ENCODE results near the gene NR1H4. TPM values are rescaled to one million over a fixed set of nuclear protein-coding genes. Genes with fewer than 3 reads are reported as not detected.
A peak's percentile ranks its signal among the peaks of the same experiment; 100 is the strongest.
"Not testable (repeated sequence)": the region's sequence is repeated elsewhere in the genome, so short reads cannot be mapped to it uniquely, and the experiment has no call there.

Gene NR1H4
- total RNA-seq: not detected
- not detected for polyA plus RNA-seq
- long read RNA-seq, donor 1: 0 reads
- long read RNA-seq, donor 2: 0 reads
- long read RNA-seq, donor 3: 0 reads

DNA sequence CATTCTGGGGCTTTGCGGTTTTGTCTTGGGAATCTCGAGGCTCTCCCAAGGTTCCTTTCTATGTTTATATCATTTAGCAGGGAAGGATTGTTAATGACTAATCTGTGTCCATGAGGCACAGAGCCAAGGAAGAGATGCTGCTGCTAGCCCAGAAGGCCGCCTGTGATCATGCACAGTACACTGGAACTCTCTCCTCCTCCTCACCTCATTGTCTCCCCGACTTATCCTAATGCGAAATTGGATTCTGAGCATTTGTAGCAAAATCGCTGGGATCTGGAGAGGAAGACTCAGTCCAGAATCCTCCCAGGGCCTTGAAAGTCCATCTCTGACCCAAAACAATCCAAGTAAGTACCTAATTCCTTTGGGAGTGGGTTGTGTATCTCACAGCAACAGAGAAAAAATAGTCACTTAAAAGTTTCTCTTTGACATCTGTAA is at the start of gene NR1H4:
NR1H4 (plus strand) TSS at position 151 of the 435 bp plus-strand sequence. CDS start 19,458 bp downstream, outside the sequence.
- Histone ChIP-seq H3K36me3 (no peaks in the 10 kb centered on the region), H3K4me3 (no peak within 1 kb of the TSS), H3K9me3 (no peaks in the 10 kb centered on the region), H3K27ac (no peak within 1 kb of the TSS), H3K27me3 (peaks cover 0 to 13% (median 0%) of the 10 kb centered on the region in 9 donors), H3K4me1 (no peaks in the 10 kb centered on the region)
- ATAC-seq: no peak
- intact Hi-C loops (cut with DNase I): no loop called here
- TF ChIP-seq CTCF (IDR thresholded peaks at IDR 0.05): no peak
- TF ChIP-seq POLR2A (IDR thresholded peaks at IDR 0.05): no peak
- DNase-seq: no peak
- WGBS, 4 donors: 58 to 74% (median 67%) methylated on average over 6 of the region's 6 CpGs

DNA sequence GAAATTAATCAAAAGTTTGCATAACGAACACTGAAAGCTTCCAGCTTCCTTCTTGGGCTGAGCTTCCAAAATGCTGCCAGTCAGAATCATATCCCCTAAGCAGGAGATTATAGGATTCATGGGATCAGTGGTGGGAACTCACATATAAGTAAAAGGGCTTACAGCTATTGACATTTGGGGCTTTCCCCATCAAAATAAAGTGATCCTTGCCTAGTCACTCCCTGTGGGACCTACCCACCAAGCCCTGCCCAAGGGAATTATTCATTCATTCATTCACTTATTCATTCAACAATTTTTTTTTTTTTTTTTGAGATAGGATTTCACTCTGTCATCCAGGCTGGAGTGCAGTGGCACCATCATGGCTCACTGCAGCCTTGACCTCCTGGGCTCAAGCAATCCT is 47.5 kb upstream of the NR1H4 start:
- intact Hi-C loops (cut with DNase I): no loop called here
- TF ChIP-seq POLR2A (IDR thresholded peaks at IDR 0.05) (no peak), CTCF (IDR thresholded peaks at IDR 0.05) (no peak)
- Histone ChIP-seq H3K27me3 (no peaks in the 10 kb centered on the region), H3K36me3 (no peaks in the 10 kb centered on the region), H3K4me1 (no peaks in the 10 kb centered on the region), H3K9me3 (peaks cover 0 to 21% (median 3%) of the 10 kb centered on the region in 12 donors), H3K4me3 (no peak overlapping the region), H3K27ac (no peak overlapping the region)
- WGBS, 4 donors: 15 to 20% (median 17%) methylated on average over 1 of the region's 1 CpG
- DNase-seq: no peak
- no peak for ATAC-seq

DNA sequence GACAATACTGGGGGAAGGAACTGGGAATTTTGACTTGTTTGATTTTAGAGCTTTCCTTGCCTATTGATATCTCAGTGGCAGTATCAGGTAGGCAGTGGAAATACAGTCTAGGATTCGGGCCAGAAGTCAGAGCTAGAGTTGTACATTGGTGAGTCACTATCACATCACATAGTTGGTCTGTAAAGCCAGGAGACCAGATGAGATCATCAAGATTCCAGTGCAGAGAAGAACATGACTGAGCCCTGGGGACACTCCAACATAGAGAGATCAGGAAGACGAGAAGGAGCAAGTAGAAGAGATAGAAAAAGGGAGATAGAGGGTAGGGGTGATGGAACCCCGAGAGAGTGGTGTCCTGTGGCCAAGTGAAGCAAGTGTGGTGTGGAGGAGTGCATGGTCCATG is 46.6 kb upstream of the NR1H4 start:
- Histone ChIP-seq H3K9me3 (peaks cover 0 to 21% (median 3%) of the 10 kb centered on the region in 12 donors), H3K27me3 (no peaks in the 10 kb centered on the region), H3K36me3 (no peaks in the 10 kb centered on the region), H3K4me1 (no peaks in the 10 kb centered on the region), H3K4me3 (no peak overlapping the region), H3K27ac (no peak overlapping the region)
- DNase-seq: no peak
- 58 to 67% (median 63%) methylated on average over 3 of the region's 3 CpGs for WGBS, 4 donors
- TF ChIP-seq CTCF (IDR thresholded peaks at IDR 0.05) (no peak), POLR2A (IDR thresholded peaks at IDR 0.05) (no peak)
- intact Hi-C loops (cut with DNase I): no loop called here
- ATAC-seq: no peak

- ATAC-seq; intact Hi-C loops (cut with DNase I); H3K27ac ChIP-seq: not testable (repeated sequence)
Measured at GRCh38 chr12:100430251-100430650, 43.4 kb upstream of the NR1H4 start.

DNA sequence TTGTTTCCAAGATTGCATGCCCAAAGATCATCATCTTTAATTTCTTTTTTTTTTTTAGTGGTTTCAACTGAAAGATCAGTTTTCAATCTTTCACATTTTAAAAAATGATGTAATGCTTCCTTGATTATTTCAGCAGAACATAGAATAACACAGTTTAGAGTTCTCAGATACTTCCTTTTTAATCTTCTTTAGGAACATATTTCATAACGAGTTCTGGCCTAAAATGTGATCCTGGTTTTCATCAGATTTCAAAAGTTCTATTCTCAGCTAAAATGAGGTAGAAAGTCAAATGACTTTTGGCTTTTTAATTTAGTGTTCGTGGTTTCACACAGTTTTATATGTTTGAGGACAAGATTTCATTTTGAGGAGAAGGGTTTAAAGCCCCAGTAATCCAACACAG is 40.0 kb upstream of the NR1H4 start:
- intact Hi-C loops (cut with DNase I): no loop called here
- no peaks in the 10 kb centered on the region for H3K4me1 ChIP-seq
- peak overlapping the region in 1 of 12 donors; percentile 19 for H3K27ac ChIP-seq
- no peak overlapping the region for H3K4me3 ChIP-seq
- 39 to 47% (median 43%) methylated on average over 2 of the region's 2 CpGs for WGBS, 4 donors
- H3K27me3 ChIP-seq: no peaks in the 10 kb centered on the region
- ATAC-seq (no peak), DNase-seq (no peak)
- no peaks in the 10 kb centered on the region for H3K36me3 ChIP-seq
- no peak for TF ChIP-seq CTCF (IDR thresholded peaks at IDR 0.05)
- TF ChIP-seq POLR2A (IDR thresholded peaks at IDR 0.05): no peak
- H3K9me3 ChIP-seq: peaks cover 0 to 13% (median 0%) of the 10 kb centered on the region in 12 donors

More at GRCh38 chr12:100430251-100430650, 43.4 kb upstream of the NR1H4 start:
- H3K4me1 ChIP-seq, H3K27me3 ChIP-seq, H3K36me3 ChIP-seq, H3K4me3 ChIP-seq, DNase-seq: not testable (repeated sequence)
- WGBS, 4 donors: 93 to 98% (median 95%) methylated on average over 16 to 32 of the region's 32 CpGs
- H3K9me3 ChIP-seq: peaks cover 0 to 13% (median 0%) of the 10 kb centered on the region in 12 donors
